Fibroblast of mammary gland (primary cell): ENCODE data around the gene DIP2A.

Experiments
- DNase-seq: peaks from one replicate; pipeline ENCODE4 v3.0.0-alpha.2; 2010; ENCODE audit warnings: low read depth
- H3K4me3 ChIP-seq: 2 replicates; pipeline ENCODE4 v1.5.1; 2011; ENCODE audit warnings: low read depth, mild to moderate bottlenecking, low read length, moderate library complexity; ENCODE audit not compliant: control insufficient read depth
- TF ChIP-seq, protein P1 (sequence below): conservative IDR thresholded peaks from 2 replicates; pipeline ENCODE4 v1.5.1; 2011; ENCODE audit warnings: low read depth, low read length, inconsistent platforms; ENCODE audit not compliant: control insufficient read depth, insufficient read depth

DIP2A gene

DNA sequence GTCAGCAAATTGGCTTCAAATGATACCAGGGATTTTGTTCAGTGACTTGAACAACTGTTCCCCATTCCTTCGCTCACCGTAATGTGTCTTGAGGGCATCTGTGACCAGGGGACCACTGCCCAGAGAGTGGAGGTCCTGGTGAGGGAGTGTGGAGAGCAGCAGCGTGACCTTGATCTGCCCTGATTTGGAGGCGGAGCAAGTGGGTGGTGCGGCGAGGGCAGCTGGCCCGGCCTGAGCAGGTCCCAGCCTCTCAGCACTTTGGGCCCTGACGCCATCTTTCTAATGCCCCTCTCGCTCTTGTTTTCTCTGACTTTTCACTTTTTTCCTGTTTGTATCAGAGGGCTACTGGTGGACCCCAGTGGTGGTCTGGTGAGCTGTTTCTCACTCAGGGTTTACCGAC, 31.1 kb downstream of the DIP2A start:
- no peak for DNase-seq
- H3K4me3 ChIP-seq, result no peak overlapping the region
- TF ChIP-seq, protein P1, sequence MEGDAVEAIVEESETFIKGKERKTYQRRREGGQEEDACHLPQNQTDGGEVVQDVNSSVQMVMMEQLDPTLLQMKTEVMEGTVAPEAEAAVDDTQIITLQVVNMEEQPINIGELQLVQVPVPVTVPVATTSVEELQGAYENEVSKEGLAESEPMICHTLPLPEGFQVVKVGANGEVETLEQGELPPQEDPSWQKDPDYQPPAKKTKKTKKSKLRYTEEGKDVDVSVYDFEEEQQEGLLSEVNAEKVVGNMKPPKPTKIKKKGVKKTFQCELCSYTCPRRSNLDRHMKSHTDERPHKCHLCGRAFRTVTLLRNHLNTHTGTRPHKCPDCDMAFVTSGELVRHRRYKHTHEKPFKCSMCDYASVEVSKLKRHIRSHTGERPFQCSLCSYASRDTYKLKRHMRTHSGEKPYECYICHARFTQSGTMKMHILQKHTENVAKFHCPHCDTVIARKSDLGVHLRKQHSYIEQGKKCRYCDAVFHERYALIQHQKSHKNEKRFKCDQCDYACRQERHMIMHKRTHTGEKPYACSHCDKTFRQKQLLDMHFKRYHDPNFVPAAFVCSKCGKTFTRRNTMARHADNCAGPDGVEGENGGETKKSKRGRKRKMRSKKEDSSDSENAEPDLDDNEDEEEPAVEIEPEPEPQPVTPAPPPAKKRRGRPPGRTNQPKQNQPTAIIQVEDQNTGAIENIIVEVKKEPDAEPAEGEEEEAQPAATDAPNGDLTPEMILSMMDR, result no peak

- DNase-seq, result no peak
- no peak overlapping the region for H3K4me3 ChIP-seq
- TF ChIP-seq, protein P1, result no peak
Observed at GRCh38 chr21:46491553-46491952, 32.9 kb downstream of the DIP2A start.

DNA sequence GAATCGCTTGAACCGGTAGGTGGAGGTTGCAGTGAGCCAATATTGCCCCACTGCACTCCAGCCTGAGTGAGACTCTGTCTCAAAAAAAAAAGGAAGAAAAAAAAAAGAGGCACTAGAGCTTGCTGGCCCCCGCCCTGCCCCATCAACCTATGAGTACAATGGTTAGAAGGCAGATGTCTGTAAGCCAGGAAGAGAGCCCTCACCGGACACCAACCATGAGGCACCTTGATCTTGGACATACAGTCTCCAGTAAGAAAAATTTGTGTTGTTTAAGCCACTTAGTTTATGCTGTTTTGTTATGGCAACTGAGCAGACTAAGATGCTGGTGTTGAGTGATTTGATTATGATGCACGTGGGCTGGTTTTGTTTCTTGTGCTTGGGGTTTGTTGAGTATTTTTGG, 34.2 kb downstream of the DIP2A start:
- TF ChIP-seq, protein P1, result no peak
- no peak overlapping the region for H3K4me3 ChIP-seq
- no peak for DNase-seq

DNA sequence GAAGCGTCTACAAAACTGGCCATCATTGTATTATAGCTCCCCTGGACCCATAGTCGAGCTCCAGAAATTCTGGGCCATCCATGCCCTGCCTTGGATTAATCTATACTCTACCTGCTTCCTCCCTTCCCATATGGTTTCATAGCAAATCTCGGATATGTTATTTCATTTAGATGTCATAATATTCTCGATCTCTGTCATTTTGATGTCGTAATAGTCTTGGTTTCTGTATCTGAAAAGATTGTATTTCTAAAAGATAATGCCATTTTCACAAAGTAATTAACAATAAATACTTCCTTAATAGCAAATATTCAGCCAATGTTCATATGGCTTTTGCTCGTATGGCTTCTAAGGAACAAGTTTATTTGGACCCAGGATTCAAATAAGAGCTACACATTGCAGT, 35.1 kb downstream of the DIP2A start:
- H3K4me3 ChIP-seq, result no peak overlapping the region
- TF ChIP-seq, protein P1, result no peak
- no peak for DNase-seq

GRCh38 chr21:46498335-46499050, 39.8 kb downstream of the DIP2A start:
- no peak overlapping the region for H3K4me3 ChIP-seq
- DNase-seq, result peak; percentile 52
- TF ChIP-seq, protein P1, result no peak

DNA sequence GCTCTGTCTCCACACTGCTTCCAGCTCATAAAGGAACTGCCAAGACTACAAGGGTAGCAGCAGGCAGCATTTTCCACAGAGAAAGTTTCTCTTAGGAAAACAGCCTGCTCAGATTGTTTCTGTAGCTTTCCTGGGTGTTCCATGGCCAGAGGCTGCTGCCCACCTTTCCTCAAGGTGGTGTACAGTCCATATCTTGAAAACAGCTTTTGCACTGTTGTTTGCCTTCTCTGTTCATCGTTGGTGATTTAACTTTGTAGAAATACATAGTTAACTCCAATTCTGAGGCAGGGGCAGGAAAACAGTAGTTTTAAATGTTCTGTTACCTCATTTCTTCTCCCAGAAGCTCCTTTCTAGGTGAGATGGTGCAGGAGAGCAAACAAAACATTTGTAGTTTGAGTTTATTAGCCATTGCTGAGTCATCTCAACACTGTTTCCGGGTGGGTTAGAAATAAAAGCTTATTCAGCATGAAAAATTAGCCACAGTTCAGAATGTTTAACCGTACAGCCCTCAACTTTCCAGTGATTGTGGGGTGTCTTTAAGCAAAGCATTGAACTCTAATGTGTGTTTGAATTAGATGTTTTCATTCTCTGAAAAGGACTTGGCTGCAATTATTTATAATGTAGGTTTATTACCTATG, 41.7 kb downstream of the DIP2A start:
- TF ChIP-seq, protein P1, result no peak
- peak; percentile 31 for DNase-seq
- no peak overlapping the region for H3K4me3 ChIP-seq
